ENCODE results near the gene EIF5A2. TPM values are rescaled to one million over a fixed set of nuclear protein-coding genes. Genes with fewer than 3 reads are reported as not detected.
A peak's percentile ranks its signal among the peaks of the same experiment; 100 is the strongest.
"Not testable (repeated sequence)": the region's sequence is repeated elsewhere in the genome, so short reads cannot be mapped to it uniquely, and the experiment has no call there.

EIF5A2 gene
- 10 to 100 TPM; 27.8 to 33.3 (median 33.3) TPM for polyA plus RNA-seq

GRCh38 chr3:170908235-170909116, at the start of gene EIF5A2:
Gene EIF5A2, minus strand, starts transcription at chr3:170908637. Its CDS starts 831 bp downstream, at chr3:170907806.
- peak; percentile 91 to 94 (median 93) for DNase-seq
- Mint-ChIP-seq H3K27ac (peak within 1 kb of the TSS; percentile 92 to 98 (median 96)), H3K4me1 (peaks cover 29% of the 10 kb centered on the region in 2 donors)

GRCh38 chr3:170956647-170957046, 48.2 kb upstream of the EIF5A2 start:
- Mint-ChIP-seq H3K4me3 (no peak overlapping the region), H3K4me1 (no peaks in the 10 kb centered on the region), H3K9me3 (no peaks in the 10 kb centered on the region), H3K27me3 (ENCODE audit: low read depth in 3 of 3) (peaks cover 3 to 5% (median 4%) of the 10 kb centered on the region in 3 donors), H3K36me3 (no peaks in the 10 kb centered on the region), H3K27ac (no peak overlapping the region)
- DNase-seq: no peak

More at GRCh38 chr3:170908235-170909116, at the start of gene EIF5A2:
- Mint-ChIP-seq H3K9me3 (peaks cover 2 to 14% (median 5%) of the 10 kb centered on the region in 6 donors), H3K27me3 (ENCODE audit: low read depth in 3 of 3) (peaks cover 7 to 11% (median 7%) of the 10 kb centered on the region in 3 donors), H3K36me3 (peaks cover 0 to 6% (median under 1%) of the 10 kb centered on the region in 3 donors), H3K4me3 (peak within 1 kb of the TSS; percentile 93 to 98 (median 95))

DNA sequence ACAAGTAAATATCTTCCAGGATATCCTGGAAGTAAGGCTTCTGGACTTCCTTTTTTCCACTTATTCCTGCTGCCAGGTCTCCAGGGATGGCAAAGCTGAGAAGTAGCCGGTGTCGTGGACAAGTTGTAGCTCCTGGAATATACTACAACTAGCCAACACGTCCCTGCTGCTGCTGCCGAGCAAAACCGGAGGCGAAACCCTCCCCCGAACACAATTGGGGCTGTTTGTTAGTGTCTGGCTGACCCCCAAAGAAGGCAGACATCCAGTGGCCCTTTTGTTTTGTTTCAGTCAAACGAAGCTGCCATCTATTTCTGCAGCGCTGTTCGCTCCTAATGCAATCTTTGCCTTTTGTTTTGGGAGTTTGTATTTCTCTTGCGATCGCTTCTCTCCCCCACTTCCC, 45.3 kb upstream of the EIF5A2 start:
- H3K27me3 Mint-ChIP-seq (ENCODE audit: low read depth in 3 of 3): peaks cover 4 to 8% (median 5%) of the 10 kb centered on the region in 3 donors
- H3K4me3 Mint-ChIP-seq: no peak overlapping the region
- no peak overlapping the region for H3K27ac Mint-ChIP-seq
- no peaks in the 10 kb centered on the region for H3K9me3 Mint-ChIP-seq
- DNase-seq: no peak
- no peaks in the 10 kb centered on the region for H3K36me3 Mint-ChIP-seq
- no peaks in the 10 kb centered on the region for H3K4me1 Mint-ChIP-seq

- H3K36me3 Mint-ChIP-seq: no peaks in the 10 kb centered on the region
- H3K27me3 Mint-ChIP-seq (ENCODE audit: low read depth in 3 of 3): peaks cover 3 to 9% (median 5%) of the 10 kb centered on the region in 3 donors
- DNase-seq: no peak
- H3K4me3 Mint-ChIP-seq: no peak overlapping the region
- no peak overlapping the region for H3K27ac Mint-ChIP-seq
- H3K9me3 Mint-ChIP-seq: no peaks in the 10 kb centered on the region
- H3K4me1 Mint-ChIP-seq: no peaks in the 10 kb centered on the region
Measured at GRCh38 chr3:170953229-170953628, 44.8 kb upstream of the EIF5A2 start.

- Mint-ChIP-seq H3K4me1 (no peaks in the 10 kb centered on the region), H3K27me3 (ENCODE audit: low read depth in 3 of 3) (peaks cover 2 to 10% (median 7%) of the 10 kb centered on the region in 3 donors), H3K36me3 (no peaks in the 10 kb centered on the region), H3K4me3 (no peak overlapping the region), H3K9me3 (peaks cover 0 to 2% (median 0%) of the 10 kb centered on the region in 6 donors), H3K27ac (no peak overlapping the region)
- DNase-seq: no peak
Measured at GRCh38 chr3:170949211-170949610, 40.8 kb upstream of the EIF5A2 start.

GRCh38 chr3:170947018-170947769, 38.8 kb upstream of the EIF5A2 start:
- no peak for DNase-seq
- Mint-ChIP-seq H3K27ac (no peak overlapping the region), H3K4me1 (no peaks in the 10 kb centered on the region), H3K36me3 (no peaks in the 10 kb centered on the region), H3K4me3 (no peak overlapping the region), H3K9me3 (peaks cover 0 to 2% (median 0%) of the 10 kb centered on the region in 6 donors), H3K27me3 (ENCODE audit: low read depth in 3 of 3) (peaks cover 4 to 11% (median 7%) of the 10 kb centered on the region in 3 donors)

DNA sequence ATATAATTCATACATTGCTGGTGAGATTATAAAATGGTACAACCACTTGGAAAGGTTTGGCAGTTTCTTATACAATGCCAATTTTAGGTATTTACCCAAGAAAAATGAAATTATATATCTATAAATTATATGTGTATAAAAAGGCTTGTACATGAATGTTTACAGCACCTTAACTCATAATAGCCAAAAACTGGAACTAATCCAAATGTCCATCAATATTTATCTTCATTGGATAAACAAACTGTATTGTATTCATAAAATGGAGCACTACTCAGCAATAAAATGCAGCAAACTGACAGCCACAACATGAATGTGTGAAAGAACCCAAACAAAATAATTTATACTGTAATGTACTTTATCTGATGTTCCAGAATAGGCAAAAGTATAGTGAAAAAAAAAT, 33.6 kb upstream of the EIF5A2 start:
- H3K27me3 Mint-ChIP-seq (ENCODE audit: low read depth in 3 of 3): peaks cover 6 to 16% (median 7%) of the 10 kb centered on the region in 3 donors
- H3K36me3 Mint-ChIP-seq: peaks cover 0 to 6% (median 3%) of the 10 kb centered on the region in 3 donors
- no peak for DNase-seq
- peaks cover 0 to 18% (median 8%) of the 10 kb centered on the region in 6 donors for H3K9me3 Mint-ChIP-seq
- H3K4me3 Mint-ChIP-seq: no peak overlapping the region
- H3K27ac Mint-ChIP-seq: no peak overlapping the region
- H3K4me1 Mint-ChIP-seq: no peaks in the 10 kb centered on the region

GRCh38 chr3:170941551-170941950, 33.1 kb upstream of the EIF5A2 start:
- H3K27me3 Mint-ChIP-seq (ENCODE audit: low read depth in 3 of 3): peaks cover 6 to 16% (median 7%) of the 10 kb centered on the region in 3 donors
- no peak overlapping the region for H3K4me3 Mint-ChIP-seq
- no peak overlapping the region for H3K27ac Mint-ChIP-seq
- DNase-seq: no peak
- H3K36me3 Mint-ChIP-seq: peaks cover 0 to 6% (median 3%) of the 10 kb centered on the region in 3 donors
- no peaks in the 10 kb centered on the region for H3K4me1 Mint-ChIP-seq
- H3K9me3 Mint-ChIP-seq: peaks cover 0 to 18% (median 8%) of the 10 kb centered on the region in 6 donors

GRCh38 chr3:170933039-170933438, 24.6 kb upstream of the EIF5A2 start:
- DNase-seq, H3K27ac Mint-ChIP-seq, H3K36me3 Mint-ChIP-seq, H3K9me3 Mint-ChIP-seq, H3K4me3 Mint-ChIP-seq, H3K4me1 Mint-ChIP-seq: not testable (repeated sequence)
- H3K27me3 Mint-ChIP-seq (ENCODE audit: low read depth in 3 of 3): peaks cover 0 to 12% (median 5%) of the 10 kb centered on the region in 3 donors

- not testable (repeated sequence) for H3K4me3 Mint-ChIP-seq, H3K36me3 Mint-ChIP-seq, DNase-seq, H3K4me1 Mint-ChIP-seq, H3K27ac Mint-ChIP-seq
- Mint-ChIP-seq H3K9me3 (peaks cover under 1 to 17% (median 7%) of the 10 kb centered on the region in 6 donors), H3K27me3 (ENCODE audit: low read depth in 3 of 3) (peaks cover 0 to 14% (median 1%) of the 10 kb centered on the region in 3 donors)
Measured at GRCh38 chr3:170923553-170923952, 15.1 kb upstream of the EIF5A2 start.

GRCh38 chr3:170918715-170919114, 10.3 kb upstream of the EIF5A2 start:
- H3K4me1 Mint-ChIP-seq: no peaks in the 10 kb centered on the region
- no peak for DNase-seq
- peaks cover 2 to 19% (median 14%) of the 10 kb centered on the region in 6 donors for H3K9me3 Mint-ChIP-seq
- peaks cover 0 to 7% (median 0%) of the 10 kb centered on the region in 3 donors for H3K36me3 Mint-ChIP-seq
- H3K27me3 Mint-ChIP-seq (ENCODE audit: low read depth in 3 of 3): peaks cover 1 to 15% (median 1%) of the 10 kb centered on the region in 3 donors
- H3K4me3 Mint-ChIP-seq: no peak overlapping the region
- H3K27ac Mint-ChIP-seq: no peak overlapping the region

DNA sequence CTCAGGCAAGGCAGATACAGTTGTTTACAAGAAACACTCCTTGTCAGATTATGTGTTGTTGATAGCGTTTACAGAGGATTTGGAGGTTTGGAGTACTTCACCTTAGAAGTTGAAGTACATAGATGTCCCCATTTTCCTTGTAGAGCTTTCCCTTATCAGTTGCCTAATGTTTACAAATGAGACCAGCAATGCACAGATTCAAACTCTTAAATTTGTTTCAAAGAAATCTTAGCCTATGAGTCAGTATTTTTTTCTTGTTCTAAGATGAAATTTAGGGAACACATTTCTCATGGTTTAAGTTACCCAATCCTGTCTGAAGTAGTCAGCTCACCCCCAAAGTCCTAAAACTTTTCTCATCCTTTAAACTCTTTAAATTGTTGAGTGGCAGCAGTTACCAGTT, 6.3 kb upstream of the EIF5A2 start:
- Mint-ChIP-seq H3K27ac (no peak overlapping the region), H3K36me3 (peaks cover 0 to 7% (median 0%) of the 10 kb centered on the region in 3 donors), H3K4me3 (no peak overlapping the region), H3K27me3 (ENCODE audit: low read depth in 3 of 3) (peaks cover 1 to 3% (median 1%) of the 10 kb centered on the region in 3 donors), H3K9me3 (peaks cover 0 to 19% (median 10%) of the 10 kb centered on the region in 6 donors), H3K4me1 (no peaks in the 10 kb centered on the region)
- no peak for DNase-seq

- H3K4me1 Mint-ChIP-seq: peaks cover 4% of the 10 kb centered on the region in 2 donors
Measured at GRCh38 chr3:170914212-170914611, 5.8 kb upstream of the EIF5A2 start.

More at GRCh38 chr3:170914212-170914611, 5.8 kb upstream of the EIF5A2 start:
- Mint-ChIP-seq H3K27ac (no peak overlapping the region), H3K4me3 (no peak overlapping the region), H3K36me3 (peaks cover 0 to 7% (median 0%) of the 10 kb centered on the region in 3 donors), H3K9me3 (peaks cover 0 to 24% (median 12%) of the 10 kb centered on the region in 6 donors), H3K27me3 (ENCODE audit: low read depth in 3 of 3) (peaks cover 0 to 7% (median 1%) of the 10 kb centered on the region in 3 donors)
- DNase-seq: no peak

All from immature natural killer cell (primary cell).